ENCODE measurements around the gene DNAJC13. TPM values are rescaled to one million over a fixed set of nuclear protein-coding genes. Genes with fewer than 3 reads are reported as not detected.

DNAJC13 gene
- polyA plus RNA-seq, 1 donor, result 61.3 TPM

DNA sequence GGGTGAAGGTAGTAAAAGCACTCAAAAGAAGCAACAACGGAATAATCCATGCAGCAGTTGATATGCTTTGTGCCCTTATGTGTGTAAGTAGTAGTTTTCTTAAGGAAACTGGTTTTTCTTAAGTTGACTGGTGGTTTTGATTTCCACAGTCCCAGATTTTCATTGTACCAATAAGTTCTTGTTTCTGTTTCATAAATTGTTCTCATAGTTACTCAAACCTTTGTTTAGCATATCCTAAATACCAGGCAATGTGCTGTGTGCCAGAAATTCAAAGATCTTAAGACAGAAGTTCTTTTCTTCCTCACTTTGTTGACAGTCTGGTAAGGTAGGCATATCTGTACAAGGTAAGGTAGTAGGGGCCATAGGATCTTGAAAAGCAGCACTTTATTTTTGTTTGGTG, 40.0 kb downstream of the DNAJC13 start:
- no peak for DNase-seq

DNA sequence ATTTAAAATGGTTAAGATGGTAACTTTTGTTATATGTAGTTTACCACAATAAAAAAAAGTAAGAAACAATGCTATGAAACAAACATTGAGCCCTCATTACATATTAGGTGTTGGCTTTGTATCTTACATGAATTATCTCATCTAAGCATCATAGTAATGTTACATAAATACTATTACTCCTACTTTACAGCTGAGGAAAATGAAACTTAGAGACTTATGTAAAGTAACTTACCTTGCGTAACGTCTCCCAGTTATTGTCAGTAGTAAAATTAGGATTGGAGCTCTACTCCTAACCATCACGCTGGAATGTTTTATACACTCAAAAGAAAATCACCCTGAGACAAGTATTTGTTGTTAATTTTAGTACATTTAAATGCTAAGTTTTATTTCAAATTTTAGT, 42.2 kb downstream of the DNAJC13 start:
- no peak for DNase-seq

DNA sequence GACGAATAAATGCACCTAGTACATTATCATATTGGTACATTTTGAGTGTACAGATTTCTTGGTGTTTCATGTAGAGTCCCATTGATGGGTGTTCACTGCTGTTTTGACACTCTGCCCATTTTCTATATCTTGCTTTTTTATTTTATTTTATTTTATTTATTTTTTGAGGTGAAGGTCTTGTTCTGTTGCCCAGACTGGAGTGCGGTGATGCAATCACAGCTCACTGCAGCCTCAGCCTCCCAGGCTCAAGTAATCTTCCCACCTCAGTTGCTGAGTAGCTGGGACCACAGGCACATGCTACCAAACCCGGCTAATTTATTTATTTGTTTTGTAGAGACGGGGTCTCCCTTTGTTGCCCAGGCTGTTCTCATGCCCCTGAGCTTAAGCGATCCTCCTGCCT, 44.2 kb downstream of the DNAJC13 start:
- no peak for DNase-seq

DNA sequence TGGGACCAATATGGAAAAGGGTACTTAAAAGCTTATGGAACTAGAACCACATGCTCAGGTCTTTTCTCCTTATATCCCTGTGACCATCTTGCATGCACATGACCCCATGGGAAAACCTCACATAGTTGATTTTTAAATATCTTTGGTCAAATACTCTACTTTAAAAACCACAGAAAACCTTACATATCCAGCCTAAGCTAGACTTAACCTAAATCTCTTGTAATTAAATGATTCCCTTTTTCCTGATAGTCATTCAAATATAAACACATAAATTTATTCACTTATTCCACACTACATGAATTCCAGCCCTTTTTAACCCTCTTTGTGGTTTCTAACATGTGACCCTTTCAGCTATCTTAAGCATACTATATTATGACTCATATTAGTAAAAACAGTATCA, 46.8 kb downstream of the DNAJC13 start:
- DNase-seq, result no peak

DNA sequence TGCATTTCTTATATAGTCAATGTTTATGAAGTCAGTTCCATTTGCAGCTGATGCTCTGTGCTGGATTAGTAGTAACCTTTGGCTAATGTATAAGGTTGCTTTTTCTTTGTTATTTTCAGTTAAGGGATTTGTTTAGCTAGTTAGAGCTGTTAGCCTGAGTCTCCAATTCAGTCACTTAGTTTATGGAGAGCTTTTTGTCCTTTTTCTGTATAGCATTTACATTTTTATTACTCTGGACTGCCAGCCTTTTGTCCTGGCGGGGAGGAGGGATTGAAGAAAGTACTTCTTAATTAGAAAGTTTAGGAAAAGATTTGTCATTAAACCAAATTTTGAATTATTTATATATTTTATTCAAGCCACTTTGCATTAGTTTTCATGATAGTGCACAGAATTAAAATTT, 52.0 kb downstream of the DNAJC13 start:
- DNase-seq, result no peak

DNA sequence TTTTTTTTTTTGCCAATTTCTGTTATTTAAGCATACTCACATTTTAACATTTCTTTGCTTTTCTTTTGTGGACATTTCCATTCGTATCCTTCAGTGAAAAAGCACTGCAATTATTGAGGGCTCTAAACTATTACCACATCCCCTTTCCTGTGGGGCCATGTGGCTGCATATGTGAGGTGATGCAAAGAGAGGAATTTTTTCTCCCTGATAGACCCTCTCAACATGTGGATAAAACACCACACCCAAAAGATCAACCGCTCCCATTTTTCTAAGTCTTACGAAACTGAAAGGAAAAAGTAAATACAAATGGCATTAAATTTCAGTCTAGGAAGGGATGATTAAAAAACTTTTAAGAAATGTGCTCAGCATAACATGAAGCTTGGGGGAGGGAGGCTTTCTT, 68.8 kb downstream of the DNAJC13 start:
- DNase-seq, result no peak

DNA sequence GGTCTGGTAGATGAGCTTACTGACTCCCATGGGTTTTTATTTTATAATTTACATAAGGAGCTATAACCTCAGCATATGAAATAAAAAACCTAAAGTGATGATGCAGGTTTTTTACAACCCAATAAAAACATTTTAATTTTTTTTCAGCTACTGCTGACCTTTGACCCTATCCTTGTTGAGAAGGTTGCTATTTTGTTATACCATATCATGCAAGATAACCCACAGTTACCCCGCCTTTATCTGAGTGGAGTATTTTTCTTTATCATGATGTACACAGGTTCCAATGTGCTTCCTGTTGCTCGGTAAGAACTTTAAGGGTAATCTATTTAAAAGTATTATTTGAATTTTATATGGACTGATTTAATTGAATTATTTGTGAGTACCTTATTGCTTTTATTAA, 70.8 kb downstream of the DNAJC13 start:
- DNase-seq, result no peak

DNA sequence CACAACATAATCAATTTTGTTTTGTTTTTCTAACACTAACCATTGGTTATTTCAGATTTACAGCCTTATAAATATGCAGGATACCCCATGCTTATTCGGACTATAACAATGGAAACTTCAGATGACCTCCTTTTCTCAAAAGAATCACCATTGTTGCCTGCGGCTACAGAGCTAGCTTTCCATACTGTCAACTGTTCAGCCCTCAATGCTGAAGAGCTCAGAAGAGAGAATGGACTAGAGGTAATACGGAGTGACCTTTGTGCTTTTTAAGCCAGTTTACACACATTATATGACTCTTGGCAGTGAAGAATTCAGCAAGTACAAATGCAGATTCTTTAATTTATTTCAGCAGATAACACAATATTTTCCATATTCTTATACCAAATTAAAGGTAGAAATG, 81.8 kb downstream of the DNAJC13 start:
- no peak for DNase-seq

DNA sequence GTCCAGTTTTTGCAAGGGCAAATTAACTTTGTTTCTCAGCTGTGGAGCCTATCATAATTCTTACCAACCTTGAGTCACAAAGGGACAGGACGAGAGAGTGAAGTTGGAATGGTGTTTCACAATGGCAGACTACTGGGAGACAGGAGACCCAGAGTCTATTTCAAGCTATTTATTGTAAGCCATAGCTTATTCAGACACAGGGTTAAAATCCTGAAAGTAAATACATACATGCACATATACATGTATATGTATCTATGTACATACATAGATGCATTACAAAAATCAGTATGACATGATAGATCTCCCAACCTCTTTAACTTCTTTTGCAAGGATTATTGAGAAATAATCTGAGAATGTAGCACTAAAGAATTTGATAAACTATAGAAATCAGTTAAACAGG, 86.3 kb downstream of the DNAJC13 start:
- no peak for DNase-seq

DNA sequence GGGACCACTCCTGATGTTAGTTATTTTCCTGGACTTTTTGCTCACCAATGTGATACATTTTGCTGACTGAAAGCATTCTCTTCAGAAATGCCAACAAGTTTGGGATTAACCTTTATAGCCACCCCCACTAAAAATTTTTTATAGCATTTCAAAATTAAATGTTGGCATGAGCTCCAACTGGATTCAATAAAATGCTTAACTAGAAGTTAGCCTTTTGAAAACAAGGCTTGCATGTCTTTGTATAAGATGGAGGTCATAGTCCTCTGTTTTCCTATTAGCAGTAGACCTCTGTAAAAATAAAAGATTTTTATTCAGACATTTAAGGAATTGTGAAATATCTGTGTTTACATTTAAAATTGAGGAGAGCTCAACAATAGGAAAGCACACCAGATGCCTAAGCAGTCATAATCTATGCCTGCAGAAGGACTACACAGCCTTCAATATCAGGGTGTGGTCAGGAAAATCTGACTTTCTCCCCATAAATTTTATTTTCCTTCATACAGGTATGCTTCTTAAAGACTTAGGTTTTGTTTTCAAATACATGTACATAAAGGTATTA, 87.2 kb downstream of the DNAJC13 start:
- DNase-seq, result no peak

DNA sequence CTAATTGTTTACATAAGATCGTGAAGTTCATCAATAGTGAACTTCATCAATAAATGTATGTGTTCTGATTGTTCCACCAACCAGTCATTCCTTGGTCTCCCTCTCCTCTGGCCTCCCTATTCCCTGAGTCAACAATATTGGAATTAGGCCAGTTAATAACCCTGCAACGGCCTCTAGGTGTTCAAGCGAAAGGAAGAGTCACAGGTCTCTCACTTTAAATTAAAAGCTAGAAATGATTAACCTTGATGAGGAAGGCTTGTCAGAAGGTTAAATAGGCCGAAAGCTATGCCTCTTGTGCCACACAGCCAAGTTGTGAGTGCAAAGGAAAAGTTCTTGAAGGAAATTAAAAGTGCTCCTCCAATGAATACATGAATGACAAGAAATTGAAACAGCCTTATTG, 90.4 kb downstream of the DNAJC13 start:
- peak; percentile 3 for DNase-seq

DNA sequence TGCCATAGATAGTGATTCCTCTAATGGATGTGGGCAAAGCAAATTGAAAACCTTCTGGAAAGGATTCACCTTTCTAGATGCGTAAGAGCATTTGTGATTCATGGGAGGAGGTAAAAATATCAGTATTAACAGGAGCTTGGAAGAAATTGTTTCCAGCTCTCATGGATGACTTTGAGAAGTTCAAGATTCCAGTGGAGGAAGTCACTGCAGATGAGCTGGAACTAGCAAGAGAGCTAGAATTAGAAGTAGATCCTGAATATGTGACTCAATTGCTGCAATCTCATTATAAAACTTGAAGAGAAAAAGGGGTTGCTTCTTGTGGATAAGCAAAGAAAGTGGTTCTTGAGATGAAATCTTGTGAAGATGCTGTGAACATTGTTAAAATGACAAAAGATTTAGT, 91.8 kb downstream of the DNAJC13 start:
- no peak for DNase-seq

DNA sequence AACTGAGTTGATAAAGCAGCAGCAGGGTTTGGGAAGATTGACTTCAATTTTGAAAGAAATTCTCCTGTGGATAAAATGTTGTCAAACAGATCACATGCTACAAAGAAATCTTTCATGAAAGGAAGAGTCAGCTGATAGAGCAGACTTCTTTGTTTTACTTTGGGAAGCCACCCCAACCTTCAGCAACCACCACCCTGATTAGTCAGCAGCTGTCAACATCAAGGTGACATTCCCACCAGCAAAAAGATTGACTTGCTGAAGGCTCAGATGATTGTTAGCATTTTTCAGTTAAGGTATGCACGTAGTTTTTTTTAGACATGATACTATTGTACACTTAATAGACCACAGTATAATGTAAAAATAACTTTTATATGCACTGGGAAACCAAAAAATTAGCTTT, 92.2 kb downstream of the DNAJC13 start:
- no peak for DNase-seq

DNA sequence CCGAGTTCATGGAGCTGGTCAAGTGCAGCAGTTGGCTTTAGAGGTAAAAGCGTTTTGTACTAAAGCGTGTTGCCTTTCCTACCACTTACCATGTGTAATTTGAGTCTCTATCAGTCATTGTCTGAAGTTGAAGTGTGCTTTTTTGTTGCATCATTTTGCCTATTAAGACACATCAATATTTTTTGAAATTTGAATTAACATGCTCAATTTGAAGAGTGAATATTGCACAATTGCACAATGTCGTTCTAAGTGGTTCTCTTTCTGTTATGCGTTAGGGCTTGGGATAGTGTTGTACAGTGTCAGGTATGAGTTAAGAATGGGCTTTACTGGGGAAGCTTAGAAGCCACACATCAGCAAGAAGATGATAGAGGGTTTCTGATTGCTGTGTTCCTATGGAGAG, 95.8 kb downstream of the DNAJC13 start:
- DNase-seq, result no peak

DNA sequence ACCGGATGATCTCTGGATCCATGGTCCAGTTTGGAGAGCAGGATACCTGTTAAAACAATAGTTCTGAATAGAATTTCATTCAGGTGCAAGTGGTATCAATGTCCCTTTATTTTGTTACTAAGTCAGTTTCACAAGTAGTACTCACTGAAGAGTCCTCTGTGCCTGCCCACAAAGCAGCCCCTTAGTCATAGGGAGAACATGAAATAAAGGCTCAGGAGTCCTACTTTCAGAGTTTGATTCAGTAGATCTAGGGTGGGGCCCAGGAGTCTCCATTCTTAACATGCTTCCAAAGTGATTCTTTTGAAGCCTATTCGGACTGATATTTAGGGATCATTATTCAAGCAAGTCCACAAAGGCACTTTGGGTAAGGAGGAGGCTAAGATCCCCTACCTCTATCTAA, 100.0 kb downstream of the DNAJC13 start:
- no peak for DNase-seq

DNA sequence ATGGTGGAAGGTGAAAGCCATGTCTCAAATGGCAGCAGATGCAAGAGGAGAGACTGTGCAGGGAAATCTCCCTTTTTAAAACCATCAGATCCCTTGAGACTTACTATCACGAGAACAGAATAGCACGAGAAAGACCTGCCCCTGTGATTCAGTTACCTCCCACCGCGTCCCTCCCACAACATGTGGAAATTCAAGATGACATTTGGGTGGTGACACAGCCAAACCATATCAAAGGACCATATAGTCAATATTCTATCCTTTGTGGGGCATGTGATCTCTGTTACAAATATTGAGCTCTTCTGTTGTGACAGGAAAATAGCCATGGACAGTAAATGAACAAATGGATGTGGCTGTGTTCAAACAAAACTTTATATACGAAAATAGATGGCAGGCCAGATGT, 102.6 kb downstream of the DNAJC13 start:
- no peak for DNase-seq

DNA sequence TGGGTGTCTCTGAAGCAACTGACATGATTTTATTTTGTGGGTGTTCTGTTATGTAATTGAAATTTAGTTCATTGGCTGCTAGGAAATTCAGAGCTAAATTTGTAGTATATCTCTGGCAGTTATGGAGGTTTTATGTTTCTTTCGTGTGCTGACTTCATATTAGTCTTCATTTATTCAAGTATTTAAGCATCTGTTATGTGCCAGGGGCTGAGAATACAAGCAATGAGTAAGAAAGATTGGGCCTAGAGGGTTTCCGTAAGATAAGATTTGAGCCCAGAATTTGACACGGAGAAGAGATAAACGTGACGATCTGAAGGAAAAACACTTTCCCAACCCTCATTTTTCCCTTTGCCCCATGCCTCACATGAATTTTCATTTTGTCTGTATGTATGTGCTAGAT, 104.6 kb downstream of the DNAJC13 start:
- DNase-seq, result no peak

DNA sequence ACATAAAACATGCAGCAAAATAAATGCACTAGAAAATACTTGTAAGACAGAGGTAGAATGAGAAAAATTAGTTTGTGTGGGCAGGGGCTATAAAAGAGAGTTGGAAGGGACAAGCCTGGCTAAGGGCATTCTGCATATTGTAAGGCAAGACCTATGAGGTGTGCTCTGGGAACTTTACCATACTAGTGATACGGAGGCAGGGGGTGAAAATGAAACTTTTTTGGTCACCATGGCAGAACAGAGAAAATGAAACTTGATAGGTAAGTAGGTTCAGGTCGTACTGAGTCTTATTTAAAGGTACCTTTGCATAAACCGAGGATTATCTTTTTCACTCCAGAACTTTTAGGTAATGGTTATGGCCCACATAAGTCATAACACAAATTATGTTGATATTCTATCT, 105.1 kb downstream of the DNAJC13 start:
- no peak for DNase-seq

DNA sequence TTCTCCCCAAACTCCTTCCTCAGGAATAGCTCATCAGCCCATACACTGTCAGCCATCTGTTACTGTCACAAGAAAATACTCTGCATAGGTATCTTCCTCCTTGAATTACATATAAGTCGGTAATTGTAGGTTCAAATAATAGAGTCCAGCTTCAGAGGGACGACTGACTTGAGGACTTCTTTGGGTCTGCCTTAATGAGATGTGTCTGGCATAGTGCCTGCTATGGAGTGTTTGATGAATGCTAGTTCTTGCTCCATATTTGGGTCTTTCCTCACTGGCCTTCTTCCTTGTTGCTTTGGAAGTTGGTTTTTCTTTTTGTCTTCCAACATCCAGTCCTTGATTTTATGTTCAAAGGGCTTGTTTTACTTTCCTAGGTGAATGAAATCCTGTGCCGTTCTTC, 113.3 kb downstream of the DNAJC13 start:
- no peak for DNase-seq

DNA sequence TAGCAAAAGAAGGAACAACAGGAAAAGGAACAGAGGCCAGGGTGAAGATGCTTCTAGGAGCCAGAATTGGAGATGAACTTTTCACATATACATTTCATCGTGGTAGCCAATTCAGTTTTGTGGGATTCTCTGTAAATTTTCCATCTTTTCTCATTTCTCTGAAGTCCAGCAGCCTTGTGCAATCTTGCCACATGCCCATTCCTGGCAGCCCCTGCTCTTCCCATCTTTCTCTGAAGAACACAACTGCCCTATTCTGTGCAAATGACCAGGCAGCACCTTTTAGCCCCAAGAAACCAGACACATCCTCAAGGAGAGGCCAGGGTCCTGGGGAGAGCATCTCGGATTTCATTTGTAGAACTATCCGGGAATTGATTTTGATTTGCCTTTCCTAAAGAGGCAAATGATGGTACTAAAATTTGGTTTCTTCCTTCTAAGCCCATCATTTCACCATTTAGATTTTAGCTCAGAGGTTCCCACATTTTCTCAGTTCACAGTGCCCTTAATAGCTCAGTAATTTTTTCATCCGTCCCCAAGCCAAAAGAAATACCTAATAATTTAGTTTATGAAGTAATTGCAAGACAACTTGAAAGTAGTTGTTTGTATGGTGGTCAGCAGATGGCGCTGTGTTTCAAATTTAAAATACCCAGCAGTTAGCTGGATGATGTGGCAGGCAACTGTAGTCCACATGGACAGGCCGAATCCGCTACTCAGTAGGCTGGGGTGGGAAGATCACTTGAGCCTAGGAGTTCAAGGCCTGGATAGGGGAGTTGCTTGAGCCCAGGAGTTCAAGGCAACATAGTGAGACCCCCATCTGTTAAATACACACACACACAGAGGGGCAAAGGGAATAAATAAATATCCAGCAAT, 118.5 kb downstream of the DNAJC13 start:
- peak; percentile 59 for DNase-seq

DNA sequence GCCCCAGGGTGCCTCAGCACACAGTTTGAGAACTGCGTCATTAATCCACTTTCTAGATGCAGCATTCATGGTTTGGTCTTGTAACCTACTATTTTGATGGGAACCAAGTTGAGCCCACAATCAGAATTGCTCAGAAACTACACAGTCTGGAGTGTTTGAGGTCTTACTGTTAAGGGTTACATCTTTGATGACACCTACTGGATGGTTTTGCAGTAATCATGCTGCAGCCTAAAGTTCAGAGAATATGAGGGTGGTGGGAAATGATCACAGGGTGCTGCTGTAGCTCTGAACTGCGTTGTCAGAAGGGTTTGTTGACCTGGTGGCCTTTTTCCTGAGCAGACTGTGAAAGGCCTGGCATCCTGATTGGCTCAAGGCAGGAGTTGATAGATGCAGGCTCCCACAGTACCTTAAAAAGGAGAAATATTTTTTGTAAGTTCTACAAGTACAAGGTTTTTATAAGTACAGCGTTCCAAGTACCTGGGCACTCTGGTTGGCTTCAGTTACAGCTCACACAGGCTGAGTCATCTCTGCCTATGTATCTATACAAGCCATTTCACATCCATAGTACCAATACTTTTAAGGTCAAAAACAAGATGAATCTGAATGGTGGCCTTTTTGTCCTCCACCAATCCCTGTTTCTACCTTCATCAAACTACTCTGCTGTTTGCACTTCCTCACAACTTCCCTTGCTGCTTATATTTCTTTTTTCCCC, 119.3 kb downstream of the DNAJC13 start:
- no peak for DNase-seq

DNA sequence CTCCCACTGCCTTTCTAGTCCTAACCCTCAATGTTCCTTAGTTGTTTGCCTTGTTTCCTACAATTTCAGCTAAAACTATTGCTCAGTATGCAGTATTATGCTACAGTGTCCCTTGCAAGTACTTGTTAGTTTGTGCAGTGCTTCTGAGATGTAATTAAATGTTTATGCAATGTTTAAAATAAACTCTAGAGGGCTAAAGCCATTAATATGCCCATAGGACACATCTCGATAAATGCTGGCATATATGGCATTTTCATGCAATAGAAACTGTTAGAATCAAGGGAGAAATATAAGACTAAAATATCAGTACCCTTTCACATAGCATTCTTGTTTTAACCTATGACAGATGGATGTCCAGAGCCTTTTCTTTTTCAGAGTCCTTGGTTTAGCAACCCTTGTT, 120.0 kb downstream of the DNAJC13 start:
- no peak for DNase-seq

DNA sequence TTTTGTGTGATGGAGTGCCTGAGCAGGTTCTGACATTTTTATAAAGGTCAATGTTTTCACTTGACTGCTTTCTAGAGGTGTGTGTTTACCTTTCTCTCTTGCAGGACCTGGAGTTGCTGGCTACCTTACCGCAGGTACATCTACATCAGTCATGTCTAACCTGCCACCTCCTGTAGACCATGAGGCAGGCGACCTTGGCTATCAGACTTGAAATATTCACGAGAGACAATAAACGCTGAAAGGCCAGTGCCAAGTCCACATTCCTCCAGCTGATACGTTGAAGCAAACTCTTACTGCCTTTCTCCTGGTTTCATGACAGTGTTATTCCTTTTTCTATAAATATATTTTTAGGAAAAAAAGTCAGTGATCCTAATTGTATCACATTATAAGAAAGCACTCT, 120.8 kb downstream of the DNAJC13 start:
- DNase-seq, result no peak

DNA sequence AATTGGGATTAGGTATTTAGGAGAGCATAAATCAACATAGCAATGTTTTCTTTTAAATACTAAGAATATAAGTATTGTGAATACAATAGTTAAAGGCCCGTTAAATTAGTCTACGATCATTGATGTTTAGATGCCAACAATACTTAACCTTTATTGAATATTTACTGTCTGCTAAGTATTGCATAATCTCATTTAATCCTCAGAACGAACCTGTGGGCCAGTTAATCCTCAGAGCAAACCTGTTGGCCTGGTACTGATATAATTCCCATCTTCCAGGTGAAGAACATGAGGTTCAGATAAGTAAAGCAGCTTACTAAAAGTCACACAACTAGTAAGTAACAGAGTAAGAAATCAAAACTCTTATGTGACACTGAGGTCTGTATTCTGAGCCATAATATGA, 122.4 kb downstream of the DNAJC13 start:
- no peak for DNase-seq
